Stimulated activated CD4-positive, alpha-beta T cell treated with anti-CD3 and anti-CD28 coated beads, Interleukin-12 subunit alpha, Interleukin-12 subunit beta, amount 100 ng/mL, for 4 hours (primary cell): Measurements from ENCODE around the gene WNT3A.
A peak's percentile ranks its signal among the peaks of the same experiment; 100 is the strongest.

Source experiments
- DNase-seq: peaks from one replicate; pipeline ENCODE4 v3.0.0-alpha.2; 2020

Gene WNT3A

GRCh38 chr1:228072658-228073043 lies 65.9 kb downstream of the WNT3A start:
- DNase-seq, result no peak

- DNase-seq, result no peak
These were observed 66.5 kb downstream of the WNT3A start for GRCh38 chr1:228073061-228073856.

- DNase-seq, result no peak
These were observed 67.2 kb downstream of the WNT3A start for GRCh38 chr1:228073857-228074545.

GRCh38 chr1:228074954-228075730 lies 68.3 kb downstream of the WNT3A start:
- no peak for DNase-seq

- DNase-seq, result no peak
These were observed 69.0 kb downstream of the WNT3A start for GRCh38 chr1:228075801-228076271.

- no peak for DNase-seq
These were observed 70.1 kb downstream of the WNT3A start for GRCh38 chr1:228076796-228077430.

GRCh38 chr1:228077565-228078330 lies 71.0 kb downstream of the WNT3A start:
- no peak for DNase-seq

GRCh38 chr1:228079013-228079412 lies 72.2 kb downstream of the WNT3A start:
- no peak for DNase-seq

- no peak for DNase-seq
These were observed 72.9 kb downstream of the WNT3A start for GRCh38 chr1:228079601-228080263.

- DNase-seq, result no peak
These were observed 74.3 kb downstream of the WNT3A start for GRCh38 chr1:228081144-228081543.

- DNase-seq, result no peak
These were observed 74.9 kb downstream of the WNT3A start for GRCh38 chr1:228081578-228082213.

- DNase-seq, result peak; percentile 92
These were observed 75.6 kb downstream of the WNT3A start, which contains the start of gene ARF1 for GRCh38 chr1:228082214-228082917. TSS of gene ARF1 (plus strand) at chr1:228082708. CDS start at chr1:228097115, 14,407 bp downstream.

- no peak for DNase-seq
These were observed 76.4 kb downstream of the WNT3A start for GRCh38 chr1:228082918-228083870.

- no peak for DNase-seq
These were observed 77.1 kb downstream of the WNT3A start for GRCh38 chr1:228083871-228084278.

- DNase-seq, result no peak
These were observed 77.5 kb downstream of the WNT3A start for GRCh38 chr1:228084325-228084724.

- DNase-seq, result no peak
These were observed 78.0 kb downstream of the WNT3A start for GRCh38 chr1:228084797-228085196.

- no peak for DNase-seq
These were observed 78.6 kb downstream of the WNT3A start for GRCh38 chr1:228085287-228085951.

GRCh38 chr1:228087771-228088251 lies 81.0 kb downstream of the WNT3A start:
- DNase-seq, result no peak
